ENCODE data around the gene MGME1. TPM values are rescaled to one million over a fixed set of nuclear protein-coding genes. Genes with fewer than 3 reads are reported as not detected.

MGME1 gene
- total and polyA plus RNA-seq, 9 of the 15 experiments (the other 6 are each of a cell fraction or from before 2014, with no cell fraction given) = 13.4 to 45.1 (median 30.6) TPM

GRCh38 chr20:17992224-17992637, 23.4 kb downstream of the MGME1 start:
- CTCF ChIA-PET (ENCODE audit: low intra/inter-chr PET ratio) = no interaction called here
- intact Hi-C loops (cut with micrococcal nuclease) = loop anchor here (10.0 kb wide), 4 partner anchors 97 to 487 kb away; partner anchors contain the start of genes BFSP1 and RRBP1

GRCh38 chr20:17992847-17993513, 24.2 kb downstream of the MGME1 start:
- no peaks in the 10 kb centered on the region; a peak in 1 of 5 replicates for H3K4me1 ChIP-seq (replicated peaks in 1 of 2; ENCODE audit: control insufficient read depth in 2 of 2, insufficient read depth in 2 of 2, low read length in 2 of 2)
- no peak overlapping the region for H3K4me2 ChIP-seq (ENCODE audit: insufficient read depth, low read length)
- in situ Hi-C loops (cut with MboI) (no loop called here), intact Hi-C loops (cut with micrococcal nuclease) (loop anchor here (10.0 kb wide), 4 partner anchors 98 to 488 kb away; partner anchors contain the start of genes BFSP1 and RRBP1)
- H3K27ac ChIP-seq (ENCODE audit: extremely low read depth, low read depth, low read length) = peak overlapping the region; percentile 28; the same call in 1 of the 3 replicates
- FAIRE-seq = no peak
- ChIA-PET CTCF (ENCODE audit: low intra/inter-chr PET ratio) (no interaction called here), POLR2A (no interaction called here)
- peaks cover 26% of the 10 kb centered on the region; the same call in 2 of the 3 replicates for H3K36me3 ChIP-seq (ENCODE audit: control insufficient read depth, insufficient read depth, low read length)
- 49% methylated on average over 5 of the region's 5 CpGs for WGBS (ENCODE audit: insufficient coverage, low coverage, missing lambda C conversion rate)
- no peaks in the 10 kb centered on the region for H4K20me1 ChIP-seq (replicated peaks; ENCODE audit: control insufficient read depth, insufficient read depth, low read length)
- H3K9me1 ChIP-seq (ENCODE audit: control insufficient read depth, insufficient read depth, low read length) = no peaks in the 10 kb centered on the region
- peak; percentile 24; the same call in 2 of the 3 replicates for ATAC-seq
- no peak overlapping the region for H3K4me3 ChIP-seq
- H3K9me3 ChIP-seq (replicated peaks; ENCODE audit: control insufficient read depth, insufficient read depth, low read depth, low read length) = no peaks in the 10 kb centered on the region
- H3K79me2 ChIP-seq (ENCODE audit: control insufficient read depth, insufficient read depth, low read length) = no peaks in the 10 kb centered on the region
- TF ChIP-seq IFI16 (CRISPR knock-in tag; IDR thresholded peaks at IDR 0.05) = no peak
- no peak for TF ChIP-seq ZNF143 (CRISPR knock-in tag; IDR thresholded peaks at IDR 0.05)
- no peak for TF ChIP-seq BRD9 (IDR thresholded peaks at IDR 0.05; ENCODE audit: low read depth, partially characterized antibody)
- peak; percentile 59 for TF ChIP-seq HMBOX1 (IDR thresholded peaks at IDR 0.05)
- TF ChIP-seq COPS2 (conservative IDR thresholded peaks at IDR 0.05) = no peak
- TF ChIP-seq POLR3G (IDR thresholded peaks at IDR 0.05; ENCODE audit: extremely low read depth, insufficient read length, insufficient replicate concordance) = no peak
- TF ChIP-seq ESRRA (IDR thresholded peaks at IDR 0.05; ENCODE audit: borderline replicate concordance, low read depth) = peak; percentile 61; the same call in 1 of the 2 replicates
- no peak for TF ChIP-seq SMARCC2 (IDR thresholded peaks at IDR 0.05; ENCODE audit: low read depth)
- no peaks in the 10 kb centered on the region for H3K27me3 ChIP-seq (ENCODE audit: control insufficient read depth in 2 of 2, insufficient read depth in 2 of 2, low read length in 2 of 2)
- no peak for DNase-seq (ENCODE audit: extremely low read depth in 1 of 4, low spot score in 3 of 4)
- H3K9ac ChIP-seq (ENCODE audit: insufficient read depth in 1 of 2, low read depth in 2 of 2, low read length in 2 of 2) = no peak overlapping the region
- no TSS peak for BruUV-seq (replicated peaks)
- H2AFZ ChIP-seq (ENCODE audit: low read depth, low read length) = no peak overlapping the region

More at GRCh38 chr20:17992224-17992637, 23.4 kb downstream of the MGME1 start:
- H3K9me1 ChIP-seq (ENCODE audit: control insufficient read depth, insufficient read depth, low read length) = no peaks in the 10 kb centered on the region
- BruUV-seq (replicated peaks) = no TSS peak
- no peak overlapping the region for H3K4me2 ChIP-seq (ENCODE audit: insufficient read depth, low read length)
- WGBS (ENCODE audit: insufficient coverage, low coverage, missing lambda C conversion rate) = 32% methylated on average over 6 of the region's 6 CpGs
- H3K4me3 ChIP-seq = no peak overlapping the region
- in situ Hi-C loops (cut with MboI) = no loop called here
- ATAC-seq = no peak
- H4K20me1 ChIP-seq (replicated peaks; ENCODE audit: control insufficient read depth, insufficient read depth, low read length) = no peaks in the 10 kb centered on the region
- no peaks in the 10 kb centered on the region; a peak in 1 of 5 replicates for H3K4me1 ChIP-seq (replicated peaks in 1 of 2; ENCODE audit: control insufficient read depth in 2 of 2, insufficient read depth in 2 of 2, low read length in 2 of 2)
- POLR2A ChIA-PET = no interaction called here
- FAIRE-seq = no peak
- H3K36me3 ChIP-seq (ENCODE audit: control insufficient read depth, insufficient read depth, low read length) = peaks cover 28% of the 10 kb centered on the region; the same call in 2 of the 3 replicates
- no peak for TF ChIP-seq MCM2 (IDR thresholded peaks at IDR 0.05; ENCODE audit: low read depth)
- peak; percentile 69; the same call in 1 of the 2 replicates for TF ChIP-seq POLR2AphosphoS2 (IDR thresholded peaks at IDR 0.05; ENCODE audit: low read length)
- DNase-seq (ENCODE audit: extremely low read depth in 1 of 4, low spot score in 3 of 4) = no peak
- no peak overlapping the region for H2AFZ ChIP-seq (ENCODE audit: low read depth, low read length)
- H3K9me3 ChIP-seq (replicated peaks; ENCODE audit: control insufficient read depth, insufficient read depth, low read depth, low read length) = no peaks in the 10 kb centered on the region
- H3K27me3 ChIP-seq (ENCODE audit: control insufficient read depth in 2 of 2, insufficient read depth in 2 of 2, low read length in 2 of 2) = no peaks in the 10 kb centered on the region
- H3K27ac ChIP-seq (ENCODE audit: extremely low read depth, low read depth, low read length) = no peak overlapping the region
- no peak overlapping the region for H3K9ac ChIP-seq (ENCODE audit: insufficient read depth in 1 of 2, low read depth in 2 of 2, low read length in 2 of 2)
- H3K79me2 ChIP-seq (ENCODE audit: control insufficient read depth, insufficient read depth, low read length) = no peaks in the 10 kb centered on the region
